GM18517 (cell line): Measurements from ENCODE around the gene PRRX2.
"Not testable (repeated sequence)": the region's sequence is repeated elsewhere in the genome, so short reads cannot be mapped to it uniquely, and the experiment has no call there.

Experiments
- ATAC-seq: cut with Tn5 transposase; IDR thresholded peaks from one replicate; pipeline ENCODE4 v1.9.1; 2021; ENCODE audit warnings: mild to moderate bottlenecking, moderate library complexity; ENCODE audit not compliant: unreplicated experiment

The PRRX2 gene

DNA sequence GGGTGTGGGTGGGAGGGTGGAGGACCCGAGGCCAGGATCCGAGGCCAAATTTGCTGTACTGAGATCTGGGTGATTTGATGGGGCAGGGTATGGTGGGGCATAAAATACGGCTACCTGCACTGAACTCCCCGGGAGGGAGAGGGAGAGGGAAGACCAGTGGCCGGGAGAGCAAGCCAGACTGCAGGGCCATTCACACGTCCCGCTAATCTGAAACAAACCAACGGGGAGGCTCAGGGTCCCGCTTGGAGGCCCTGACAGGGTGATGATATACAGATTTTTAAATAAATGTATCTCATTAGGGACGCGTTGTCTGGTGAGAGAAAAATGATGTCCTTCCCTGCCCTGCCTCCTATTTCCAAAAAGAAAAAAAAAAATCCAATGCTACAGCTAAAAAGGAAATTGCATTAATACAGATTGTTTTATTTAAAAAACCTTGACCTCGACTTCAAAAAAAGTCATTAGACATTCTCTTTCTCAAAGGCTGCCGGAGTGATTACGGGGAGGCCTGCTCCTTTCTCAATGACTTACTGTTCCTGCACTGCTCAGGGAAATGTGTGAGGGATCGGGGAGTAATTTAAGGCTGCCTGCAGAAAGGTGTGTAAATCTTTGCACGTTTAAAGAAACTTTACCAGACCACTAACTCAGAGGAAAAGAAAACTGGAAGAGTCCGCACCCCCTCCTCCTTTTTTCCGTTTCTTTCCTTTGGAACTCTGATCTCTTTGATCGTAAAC is 11.5 kb upstream of the PRRX2 start:
- ATAC-seq, result no peak

DNA sequence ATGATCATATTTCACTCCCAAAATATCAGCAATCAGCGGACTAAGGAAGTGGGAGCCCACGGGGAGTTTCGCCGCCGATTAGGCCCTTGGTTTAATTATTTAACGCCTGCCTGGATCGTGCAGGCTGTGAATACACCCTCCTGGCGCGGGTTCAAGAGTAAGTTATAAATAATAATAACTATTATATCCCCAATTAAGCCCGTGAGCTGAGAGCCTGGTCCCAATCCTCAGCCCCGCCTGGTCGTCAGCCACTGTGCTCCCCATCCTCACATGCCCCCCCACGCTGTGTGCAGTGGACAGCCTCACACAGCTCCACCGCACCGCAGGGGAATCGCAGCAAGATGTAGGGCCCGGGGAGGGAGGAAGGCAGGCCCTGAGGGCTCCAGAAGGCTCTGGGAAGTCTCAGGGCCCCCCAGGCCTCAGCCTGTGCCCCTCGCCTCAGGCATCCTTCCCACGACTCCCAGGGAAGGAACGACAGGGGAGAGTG is 10.8 kb upstream of the PRRX2 start:
- no peak for ATAC-seq

DNA sequence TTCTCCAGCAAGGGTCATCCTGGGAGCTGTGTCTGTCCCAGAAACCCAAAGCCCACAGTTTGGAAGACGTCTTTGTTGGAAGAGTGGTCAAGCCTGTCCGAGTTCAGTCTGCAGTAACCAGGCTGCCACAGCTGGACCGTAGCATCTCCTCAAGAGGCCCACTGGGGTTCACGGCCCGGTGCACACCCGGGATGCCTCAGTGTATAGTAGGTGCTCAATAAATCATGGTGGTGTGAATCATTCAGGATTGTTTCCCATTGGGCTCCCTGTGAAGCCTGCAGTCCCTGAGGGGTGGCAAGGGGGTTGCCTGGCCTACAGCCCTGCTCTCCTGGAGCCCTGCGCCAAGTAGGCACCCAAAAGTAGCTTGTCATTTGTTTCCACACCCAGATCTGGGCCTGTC is 10.3 kb upstream of the PRRX2 start:
- no peak for ATAC-seq

DNA sequence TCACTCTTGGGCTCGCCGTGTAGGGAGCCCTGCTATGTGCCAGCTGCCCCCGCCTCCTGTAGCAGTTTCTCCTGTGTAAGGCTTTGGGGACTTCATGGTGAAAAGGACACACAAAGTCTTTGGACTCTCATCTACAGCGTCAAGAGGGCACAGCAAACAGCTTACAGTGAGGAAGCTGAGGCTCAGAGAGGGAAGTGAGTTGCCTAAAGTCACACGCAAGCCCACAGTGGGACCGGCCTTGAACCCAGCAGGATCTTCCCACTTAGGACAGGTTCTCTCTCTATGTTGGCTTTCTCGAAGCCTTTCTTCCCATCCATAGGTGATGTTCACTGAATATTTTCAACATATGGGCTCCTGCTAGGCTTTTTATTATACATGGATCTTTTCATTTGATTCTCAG is 9.8 kb upstream of the PRRX2 start:
- no peak for ATAC-seq

DNA sequence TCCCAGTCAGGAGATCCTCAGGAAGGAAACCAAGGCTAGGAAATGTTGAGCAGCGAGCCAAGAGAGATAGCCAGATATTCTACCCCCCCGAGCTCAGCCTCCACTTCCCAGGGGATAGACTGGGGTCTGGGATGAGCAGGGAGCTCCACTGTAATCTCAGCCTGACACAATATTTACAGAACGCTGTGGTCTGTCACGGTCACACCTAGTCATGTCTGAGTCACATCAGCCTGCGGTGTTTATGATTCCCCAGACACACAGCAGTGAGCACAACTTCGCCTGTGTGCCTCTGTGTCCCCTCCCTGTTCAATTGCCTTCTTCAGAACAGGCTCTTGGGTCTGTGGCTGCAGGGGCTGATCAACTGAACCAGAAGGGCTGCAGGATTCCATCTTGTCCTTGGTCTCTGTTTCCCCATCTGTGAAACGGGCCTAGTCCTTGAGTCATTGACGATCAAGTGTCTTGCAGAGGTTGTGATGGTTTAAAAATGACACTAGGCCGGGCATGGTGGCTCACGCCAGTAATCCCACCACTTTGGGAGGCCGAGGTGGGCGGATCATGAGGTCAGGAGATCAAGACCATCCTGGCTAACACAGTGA is 8.6 kb upstream of the PRRX2 start:
- no peak for ATAC-seq

DNA sequence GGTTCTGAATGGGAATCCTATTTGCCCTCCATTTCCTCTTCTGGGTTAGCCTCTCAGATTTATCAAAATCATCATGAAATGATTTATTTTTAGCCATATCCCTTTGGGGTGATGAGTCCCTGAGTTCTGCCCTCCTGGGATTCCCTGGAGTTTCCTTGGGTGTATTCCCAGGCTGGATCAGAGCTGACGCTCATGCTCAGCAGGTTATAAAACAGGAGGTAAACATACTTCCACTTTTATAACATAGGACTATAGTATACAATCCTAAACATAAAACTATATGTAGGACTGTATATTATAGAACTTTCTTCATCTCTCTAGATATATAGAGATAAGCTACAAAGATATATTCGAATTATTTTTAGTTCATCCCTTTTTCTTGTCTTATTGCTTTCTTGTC is 4.4 kb upstream of the PRRX2 start:
- no peak for ATAC-seq

DNA sequence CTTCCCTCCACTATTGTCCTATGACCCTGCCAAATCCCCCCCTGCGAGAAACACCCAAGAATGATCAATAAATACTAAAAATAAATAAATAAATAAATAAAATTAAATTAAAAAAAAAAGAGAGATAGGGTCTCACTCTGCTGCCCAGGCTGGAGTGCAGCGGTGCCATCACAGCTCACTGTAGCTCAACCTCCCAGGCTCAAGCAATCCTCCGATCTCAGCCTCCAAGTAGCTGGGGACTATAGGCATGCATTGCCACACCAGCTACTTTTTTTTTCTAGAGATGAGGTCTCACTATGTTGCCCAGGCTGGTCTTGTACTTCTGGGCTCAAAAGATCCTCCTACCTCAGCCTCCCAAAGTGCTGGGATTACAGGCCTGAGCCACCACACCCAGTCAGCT is 3.2 kb upstream of the PRRX2 start:
- not testable (repeated sequence) for ATAC-seq

DNA sequence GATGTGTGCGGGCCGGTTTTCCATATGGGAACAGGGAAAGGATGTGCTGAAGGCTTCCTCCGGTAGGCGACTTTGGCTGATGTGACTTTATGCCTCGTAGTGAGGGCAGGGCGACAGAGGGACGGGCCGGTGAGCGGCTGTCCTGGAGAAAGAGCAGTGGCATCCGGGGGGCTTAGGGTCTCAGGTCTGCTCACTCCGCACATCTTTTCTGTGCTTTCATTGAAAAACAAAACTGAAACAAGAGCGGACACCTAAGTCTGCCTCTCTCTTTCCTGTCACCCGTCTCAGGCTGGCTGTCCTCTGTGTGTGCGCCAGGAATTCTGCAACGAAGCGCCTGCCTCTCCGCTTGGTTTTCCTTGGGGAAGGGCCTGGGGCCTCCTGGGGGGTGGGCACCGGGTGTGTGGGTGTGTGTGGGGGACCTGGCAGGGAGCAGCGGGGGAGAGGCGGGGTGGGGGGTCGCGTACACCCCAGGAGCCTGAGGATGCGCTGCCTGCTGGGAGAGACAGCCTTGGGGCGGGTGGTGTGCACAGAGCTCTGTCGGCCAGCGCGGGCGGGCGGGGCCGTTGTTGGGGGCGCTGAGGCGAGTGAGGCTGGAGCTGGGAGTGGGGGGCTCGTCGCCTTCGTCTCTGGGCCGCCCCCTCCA is 580 bp upstream of the PRRX2 start:
- ATAC-seq, result no peak

DNA sequence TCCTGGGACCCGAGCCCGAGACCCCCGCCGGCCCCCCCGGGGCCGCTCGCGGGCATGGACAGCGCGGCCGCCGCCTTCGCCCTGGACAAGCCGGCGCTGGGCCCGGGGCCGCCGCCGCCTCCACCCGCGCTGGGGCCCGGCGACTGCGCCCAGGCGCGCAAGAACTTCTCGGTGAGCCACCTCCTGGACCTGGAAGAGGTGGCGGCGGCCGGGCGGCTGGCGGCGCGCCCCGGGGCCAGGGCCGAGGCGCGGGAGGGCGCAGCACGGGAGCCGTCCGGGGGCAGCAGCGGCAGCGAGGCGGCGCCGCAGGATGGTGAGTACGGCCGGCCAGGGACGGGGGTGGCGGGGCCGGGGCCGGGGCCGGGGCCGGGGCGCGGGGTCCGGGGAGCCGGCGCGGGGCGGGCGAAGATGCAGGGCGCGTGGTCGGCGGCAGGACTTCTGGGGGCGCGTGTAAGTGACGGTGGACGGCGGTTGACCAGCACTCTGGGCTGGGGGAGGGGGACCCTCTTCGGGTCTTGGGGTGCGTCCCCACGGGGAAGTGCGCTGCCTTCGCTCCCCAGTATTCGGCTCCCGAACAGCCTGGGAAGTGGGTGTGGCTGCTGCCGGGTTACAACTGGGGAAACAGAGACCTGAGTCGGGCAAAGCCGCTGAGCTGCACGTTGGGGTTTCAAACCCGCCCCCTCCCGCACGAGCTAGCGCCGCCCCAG is 520 bp downstream of the PRRX2 start:
- no peak for ATAC-seq

DNA sequence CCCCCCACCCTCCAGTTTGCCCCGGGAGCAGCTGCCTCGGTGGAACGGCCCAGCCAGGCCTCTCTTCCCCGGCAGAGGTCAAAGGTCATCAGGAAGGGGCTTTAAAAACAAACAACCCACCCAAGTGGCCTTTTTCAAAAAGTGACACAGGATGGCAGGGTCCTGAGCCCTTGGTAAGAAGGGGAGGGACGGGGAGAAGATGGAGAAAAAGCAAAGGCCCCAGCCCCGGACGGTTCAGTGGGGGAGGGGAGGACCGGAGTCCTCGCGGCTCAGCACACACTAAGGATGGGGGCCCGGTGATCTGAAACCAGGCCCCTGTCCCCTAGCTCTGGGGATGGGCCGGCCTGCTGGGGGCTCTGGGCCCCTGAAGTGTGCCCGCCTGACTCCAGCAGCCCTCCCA is 1.1 kb downstream of the PRRX2 start:
- no peak for ATAC-seq

DNA sequence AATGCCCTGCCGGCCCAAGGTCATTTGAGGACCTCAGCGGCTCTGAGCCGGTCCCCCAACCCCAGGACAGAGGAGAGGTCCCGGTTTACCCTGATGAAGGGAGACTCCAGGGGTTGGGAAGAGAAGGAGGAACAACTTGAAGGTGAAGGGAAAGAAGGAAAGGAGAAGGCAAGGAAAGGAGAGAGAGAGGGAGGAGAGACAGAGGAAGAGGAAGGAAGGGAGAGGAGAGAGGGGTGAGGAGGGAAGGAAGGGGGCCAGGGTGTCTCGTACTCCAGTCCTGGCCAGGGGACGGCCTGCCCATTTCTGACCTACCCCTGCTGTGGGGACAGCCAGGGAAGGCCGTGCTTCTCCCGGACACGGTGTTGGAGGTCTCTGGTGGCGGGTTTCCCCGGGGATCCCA is 1.9 kb downstream of the PRRX2 start:
- no peak for ATAC-seq

DNA sequence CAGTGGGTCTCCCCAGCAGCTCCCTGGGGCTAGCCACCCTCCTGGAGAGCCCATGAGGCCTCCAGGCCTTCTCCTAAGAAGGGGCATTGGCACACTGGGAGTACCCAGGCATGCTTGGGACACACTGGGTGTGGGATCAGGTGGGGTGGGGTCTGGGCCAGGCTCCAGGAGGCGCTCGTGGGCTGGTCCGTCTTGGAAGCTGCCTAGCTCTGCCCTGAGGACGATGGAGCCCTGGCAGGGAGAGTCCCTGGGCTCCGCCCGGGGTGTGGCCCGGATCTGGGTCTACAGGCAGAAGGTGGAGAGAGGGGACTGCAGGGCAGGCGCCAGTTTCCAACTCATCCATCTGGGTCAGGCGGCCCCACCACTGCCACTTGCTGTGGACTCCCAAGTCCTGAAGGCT is 2.4 kb downstream of the PRRX2 start:
- no peak for ATAC-seq

DNA sequence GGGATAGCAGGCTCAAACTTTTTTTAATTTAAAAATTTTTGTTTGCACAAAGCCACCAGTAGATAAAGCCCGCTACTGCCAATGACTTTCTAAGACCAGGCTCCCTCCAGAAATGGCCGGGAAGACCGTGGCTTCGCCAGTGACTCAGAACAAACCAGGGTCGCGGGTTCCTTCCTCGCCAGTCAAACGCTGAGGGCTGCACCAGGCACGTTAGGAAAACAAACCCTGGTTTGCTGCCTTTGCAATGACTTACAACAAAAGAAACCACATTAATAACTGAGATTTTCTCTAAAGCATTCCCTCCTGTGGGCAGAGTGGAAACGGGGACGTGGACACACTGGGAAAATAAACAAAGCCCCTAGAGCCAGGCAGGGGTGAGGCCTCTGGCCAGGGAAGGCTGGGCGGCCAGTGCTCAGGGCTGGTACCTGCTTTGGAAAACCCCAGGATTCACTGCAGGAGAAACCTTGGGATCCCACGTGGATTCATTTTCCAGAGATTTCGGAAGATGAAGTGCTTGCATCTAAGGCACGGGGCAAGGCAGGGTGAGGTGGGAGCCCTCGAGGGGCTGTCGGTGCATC is 3.8 kb downstream of the PRRX2 start:
- ATAC-seq, result no peak

DNA sequence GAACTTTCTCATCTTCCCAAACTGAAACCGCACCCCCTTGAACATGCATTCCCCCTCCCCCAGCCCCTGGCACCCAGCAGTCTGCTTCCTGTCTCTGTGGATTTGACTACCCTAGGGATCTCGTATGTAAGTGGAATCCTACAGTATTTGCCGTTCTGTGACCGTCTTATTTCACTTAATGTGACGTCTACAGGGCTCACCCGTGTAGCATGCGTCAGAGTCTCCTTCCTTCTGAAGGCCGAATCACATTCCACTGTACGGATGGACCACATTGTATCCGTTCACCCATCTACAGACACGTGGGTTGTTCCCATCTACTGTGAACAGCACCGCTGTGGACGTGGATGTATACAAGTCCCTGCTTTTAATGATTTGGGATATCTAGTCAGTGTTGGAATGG is 4.5 kb downstream of the PRRX2 start:
- no peak for ATAC-seq

DNA sequence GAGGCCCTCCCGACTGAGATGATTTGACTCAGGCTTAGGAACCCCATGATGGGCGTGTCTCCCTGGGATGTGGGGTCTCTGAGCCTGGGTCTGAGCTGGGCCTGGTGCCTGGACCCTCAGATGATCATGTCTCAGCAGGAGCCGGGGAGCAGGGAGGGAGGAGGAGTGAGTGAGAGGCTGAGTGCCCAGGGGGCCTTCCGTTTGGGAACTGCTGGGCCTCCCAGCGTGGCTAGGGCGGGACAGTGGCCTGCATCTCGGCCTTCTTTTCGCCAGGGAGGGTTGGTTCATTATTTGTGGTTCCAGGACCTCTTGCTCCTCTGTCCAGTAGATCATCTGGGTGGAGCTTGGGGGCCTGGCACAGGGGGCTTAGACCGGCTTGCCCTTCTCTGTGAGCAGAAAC is 5.6 kb downstream of the PRRX2 start:
- ATAC-seq, result no peak

DNA sequence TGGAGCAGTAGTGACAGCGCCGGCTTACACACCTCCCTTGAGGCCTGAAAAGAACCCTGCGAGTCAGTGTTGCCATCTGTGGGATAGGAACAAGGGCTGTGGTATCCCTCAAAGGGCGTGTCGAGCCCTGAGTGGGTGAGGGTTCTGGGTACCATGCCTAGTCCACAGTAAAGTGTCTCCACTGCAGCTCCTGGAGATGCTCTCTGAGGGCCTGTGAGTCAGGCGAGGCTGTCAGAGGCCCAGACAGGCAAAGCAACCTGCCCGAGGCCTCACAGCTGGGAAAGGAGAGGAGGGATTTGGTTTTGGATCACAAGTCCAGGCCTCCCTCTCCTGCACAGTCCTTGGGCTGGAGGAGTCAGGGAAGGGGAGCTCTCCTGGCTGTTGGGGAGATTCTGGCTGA is 6.1 kb downstream of the PRRX2 start:
- no peak for ATAC-seq

DNA sequence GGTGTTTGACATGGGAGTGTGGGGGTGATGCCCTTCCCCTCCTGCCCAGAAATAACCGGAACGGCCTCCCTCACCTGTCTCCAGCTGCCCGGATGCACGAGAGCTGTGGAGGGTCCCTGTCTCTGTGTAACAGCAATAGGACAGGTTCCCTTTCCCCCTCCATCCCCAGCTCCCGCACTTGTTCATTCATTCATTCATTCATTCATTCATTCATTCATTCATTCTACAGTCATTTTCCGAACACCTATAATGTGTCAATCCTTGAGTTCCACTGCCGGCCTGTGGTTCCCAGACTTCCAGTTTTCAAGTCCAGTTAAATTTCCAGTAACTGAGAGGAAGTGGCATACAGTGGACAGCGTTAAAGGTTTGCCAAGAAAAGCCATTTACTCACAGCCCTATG is 7.3 kb downstream of the PRRX2 start:
- ATAC-seq, result no peak

DNA sequence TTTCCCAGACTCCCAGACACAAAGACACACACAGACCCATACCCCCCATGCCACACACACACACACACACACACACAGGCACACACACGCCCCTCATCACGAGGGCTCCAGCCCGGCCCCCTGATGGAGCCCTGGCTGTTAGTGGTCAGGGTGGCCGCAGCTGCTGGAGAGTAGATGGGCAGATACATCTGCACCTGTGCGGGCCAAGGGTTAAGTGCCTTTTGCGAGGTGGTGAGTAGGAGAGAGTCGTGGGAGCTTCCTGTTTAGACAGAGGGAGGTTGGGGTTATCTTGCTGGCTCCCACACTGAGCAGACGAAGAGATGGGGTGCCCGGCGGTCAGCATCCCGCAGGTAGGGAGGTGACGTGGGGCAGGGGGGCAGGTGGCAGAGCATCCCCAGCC is 8.2 kb downstream of the PRRX2 start:
- no peak for ATAC-seq

DNA sequence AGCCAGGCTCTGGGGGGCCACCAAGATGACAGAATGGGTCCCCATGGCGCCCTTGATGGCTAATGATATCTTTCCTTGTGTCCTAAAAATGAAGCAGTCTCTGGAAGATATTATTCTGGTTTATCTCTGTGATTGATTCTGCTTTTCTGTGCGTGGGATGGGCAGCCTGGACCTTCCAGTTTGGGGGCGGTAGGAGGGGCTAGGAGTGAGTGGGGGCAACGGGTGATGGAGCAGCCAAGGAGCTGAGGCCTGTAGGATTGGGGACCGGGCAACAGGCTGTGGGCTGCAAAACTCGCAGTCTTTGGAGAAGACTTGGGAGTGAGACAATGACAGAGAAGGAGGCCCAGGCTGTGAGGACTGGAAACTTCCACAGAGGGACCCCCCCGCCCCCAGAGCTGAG is 8.8 kb downstream of the PRRX2 start:
- no peak for ATAC-seq

DNA sequence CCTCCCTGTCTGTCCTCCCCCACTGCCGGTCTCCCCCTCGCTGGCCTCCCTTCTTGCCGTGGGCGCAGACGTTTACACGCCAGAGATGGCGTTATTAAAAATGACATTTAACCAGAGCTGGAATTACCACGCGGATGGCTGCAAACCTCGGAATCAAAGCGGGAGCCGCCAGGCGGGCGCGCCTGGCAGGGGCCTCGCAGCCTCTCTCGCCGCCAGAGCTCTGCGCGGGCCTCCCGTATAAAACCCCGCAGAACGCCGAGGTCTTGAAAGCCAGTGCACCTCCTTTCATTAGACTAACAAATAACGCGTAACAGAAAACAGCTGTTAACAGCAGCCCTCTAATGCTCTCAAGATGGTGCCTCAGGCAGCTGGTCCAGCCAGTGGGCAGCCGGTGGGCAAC is 10.2 kb downstream of the PRRX2 start:
- ATAC-seq, result no peak

DNA sequence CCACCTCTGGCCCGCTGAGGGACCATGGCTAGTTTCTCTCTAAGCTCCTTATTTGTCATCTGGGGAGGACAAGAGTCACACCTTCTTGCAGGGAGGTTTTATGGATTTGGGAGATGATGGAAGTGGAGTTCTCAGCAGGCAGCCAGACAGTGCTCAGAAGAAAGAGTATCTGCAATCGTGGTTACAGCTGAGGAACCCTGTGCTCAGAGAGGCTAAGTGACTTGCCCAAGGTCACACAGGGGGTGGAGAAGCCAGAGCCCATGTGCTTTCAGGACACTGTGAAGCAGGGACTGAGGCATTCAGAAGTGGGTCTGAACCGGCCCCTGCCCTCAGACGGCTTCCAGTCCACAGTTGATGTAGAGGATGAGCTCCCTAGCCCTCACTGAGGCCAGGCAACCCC is 10.8 kb downstream of the PRRX2 start:
- no peak for ATAC-seq
